Lower leg skin (tissue), 4 donors: ENCODE results near the gene OR6K6. TPM values are rescaled to one million over a fixed set of nuclear protein-coding genes. Genes with fewer than 3 reads are reported as not detected.

Experiments used
- DNase-seq, 2 donors: peaks; one replicate each; pipeline ENCODE4 v3.0.0-alpha.2; 2019; ENCODE audit warnings: low spot score in 2 of 2
- H3K4me3 ChIP-seq: fragments of 200-600 bp; sonication (generic); 2 replicates; pipeline ENCODE4 v1.5.1; 2017; ENCODE audit warnings: mild to moderate bottlenecking, low read depth; ENCODE audit not compliant: poor library complexity, severe bottlenecking
- POLR2A ChIP-seq, 2 donors: fragments of 450-650 bp; IDR thresholded peaks; one replicate each; pipeline ENCODE4 v1.6.1; 2016 to 2017; ENCODE audit warnings: antibody characterized with exemption in 2 of 2, mild to moderate bottlenecking in 1 of 2, moderate library complexity in 1 of 2
- WGBS, 2 donors: methylation state at CpG; one replicate each; pipeline ENCODE4 v1.1.5; 2018; 5-methylcytosine and 5-hydroxymethylcytosine counted together
- intact Hi-C: fragments of 100-400 bp; cut with DNase I; formaldehyde crosslinking; loops from one replicate; pipeline ENCODE4 v1.15.0; 2023; ENCODE audit warnings: low total_unique reads
- total RNA-seq, 4 donors: library from RNA; depleted of rRNA; stranded (reverse); fragments of >200 nt; gene quantifications; one replicate each; pipeline ENCODE4 v1.1.0, GENCODE V29; 2016
- TF ChIP-seq, protein P1 (sequence below), 3 donors: fragments of 450-650 bp; IDR thresholded peaks; one replicate each; pipeline ENCODE4 v1.5.1; 2016; ENCODE audit warnings: antibody characterized with exemption in 3 of 3, mild to moderate bottlenecking in 3 of 3, moderate library complexity in 2 of 3

Gene OR6K6
- total RNA-seq, 4 donors from 2014 or later: not detected

- no peak for DNase-seq
- TF ChIP-seq, protein P1, sequence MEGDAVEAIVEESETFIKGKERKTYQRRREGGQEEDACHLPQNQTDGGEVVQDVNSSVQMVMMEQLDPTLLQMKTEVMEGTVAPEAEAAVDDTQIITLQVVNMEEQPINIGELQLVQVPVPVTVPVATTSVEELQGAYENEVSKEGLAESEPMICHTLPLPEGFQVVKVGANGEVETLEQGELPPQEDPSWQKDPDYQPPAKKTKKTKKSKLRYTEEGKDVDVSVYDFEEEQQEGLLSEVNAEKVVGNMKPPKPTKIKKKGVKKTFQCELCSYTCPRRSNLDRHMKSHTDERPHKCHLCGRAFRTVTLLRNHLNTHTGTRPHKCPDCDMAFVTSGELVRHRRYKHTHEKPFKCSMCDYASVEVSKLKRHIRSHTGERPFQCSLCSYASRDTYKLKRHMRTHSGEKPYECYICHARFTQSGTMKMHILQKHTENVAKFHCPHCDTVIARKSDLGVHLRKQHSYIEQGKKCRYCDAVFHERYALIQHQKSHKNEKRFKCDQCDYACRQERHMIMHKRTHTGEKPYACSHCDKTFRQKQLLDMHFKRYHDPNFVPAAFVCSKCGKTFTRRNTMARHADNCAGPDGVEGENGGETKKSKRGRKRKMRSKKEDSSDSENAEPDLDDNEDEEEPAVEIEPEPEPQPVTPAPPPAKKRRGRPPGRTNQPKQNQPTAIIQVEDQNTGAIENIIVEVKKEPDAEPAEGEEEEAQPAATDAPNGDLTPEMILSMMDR (IDR thresholded peaks at IDR 0.05): no peak
- no peak for TF ChIP-seq POLR2A (IDR thresholded peaks at IDR 0.05)
- H3K4me3 ChIP-seq: no peak overlapping the region
- WGBS, 2 donors: 62 to 68% methylated on average over 2 of the region's 2 CpGs
- intact Hi-C loops: no loop called here
Observed at GRCh38 chr1:158732524-158732923, 22.0 kb upstream of the OR6K6 start.

GRCh38 chr1:158735848-158736247 is 18.7 kb upstream of the OR6K6 start:
- intact Hi-C loops: no loop called here
- H3K4me3 ChIP-seq: no peak overlapping the region
- TF ChIP-seq POLR2A (IDR thresholded peaks at IDR 0.05): no peak
- TF ChIP-seq, protein P1 (IDR thresholded peaks at IDR 0.05): no peak
- no peak for DNase-seq

DNA sequence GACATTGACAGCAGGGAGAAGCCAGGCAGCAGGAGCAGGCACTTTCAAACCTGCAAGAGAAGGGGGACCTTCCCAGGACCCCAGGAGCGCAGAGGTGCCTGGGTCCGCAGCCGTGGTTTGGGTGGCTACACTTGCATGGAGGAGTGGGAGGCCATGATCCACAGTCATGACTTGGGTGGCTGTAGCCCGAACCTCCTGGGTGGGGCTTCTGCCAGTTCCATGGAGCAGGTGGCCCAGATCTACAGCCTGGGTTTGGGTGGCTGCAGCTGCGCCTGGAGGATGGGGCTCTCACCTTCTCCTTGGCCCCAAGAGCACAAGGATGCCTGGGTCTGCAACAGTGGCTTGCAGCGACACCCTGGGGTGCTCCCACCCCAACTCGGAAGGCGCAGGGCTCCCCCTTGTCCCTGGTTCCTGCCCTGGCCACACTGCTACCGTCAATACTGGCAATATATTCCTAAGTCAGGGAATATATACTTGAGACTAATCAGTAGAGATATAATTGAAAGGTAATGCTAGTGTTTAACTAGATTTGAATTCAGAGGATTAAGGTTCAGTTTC is 2.3 kb upstream of the OR6K6 start:
- H3K4me3 ChIP-seq: no peak overlapping the region
- no peak for DNase-seq
- no peak for TF ChIP-seq POLR2A (IDR thresholded peaks at IDR 0.05)
- intact Hi-C loops: no loop called here
- 91 to 94% methylated on average over 9 of the region's 9 CpGs for WGBS, 2 donors

- intact Hi-C loops: no loop called here
- TF ChIP-seq, protein P1 (IDR thresholded peaks at IDR 0.05): no peak
- TF ChIP-seq POLR2A (IDR thresholded peaks at IDR 0.05): no peak
- H3K4me3 ChIP-seq: no peak within 1 kb of the TSS
- DNase-seq: no peak
- 60 to 75% methylated on average over 6 of the region's 6 CpGs for WGBS, 2 donors
Observed at GRCh38 chr1:158771950-158772866, 17.7 kb downstream of the OR6K6 start, which contains the start of gene OR6N1. TSS of gene OR6N1 (minus strand) at chr1:158772195. CDS start at chr1:158766682, 5,513 bp downstream.

GRCh38 chr1:158781104-158781503 is 26.6 kb downstream of the OR6K6 start, which contains the start of gene OR6N2:
TSS of gene OR6N2 (minus strand) at chr1:158781204. CDS start at chr1:158777635, 3,569 bp downstream.
- no peak for DNase-seq
- TF ChIP-seq, protein P1 (IDR thresholded peaks at IDR 0.05): no peak
- no peak for TF ChIP-seq POLR2A (IDR thresholded peaks at IDR 0.05)
- intact Hi-C loops: no loop called here
- no peak within 1 kb of the TSS for H3K4me3 ChIP-seq

- WGBS, 2 donors: 69 to 87% methylated on average over 2 of the region's 2 CpGs
- no peak for DNase-seq
- no peak overlapping the region for H3K4me3 ChIP-seq
- intact Hi-C loops: no loop called here
- TF ChIP-seq POLR2A (IDR thresholded peaks at IDR 0.05): no peak
- TF ChIP-seq, protein P1 (IDR thresholded peaks at IDR 0.05): no peak
Observed at GRCh38 chr1:158793604-158794003, 39.1 kb downstream of the OR6K6 start.
